Right lobe of liver (tissue), 6 donors: ENCODE measurements around the gene ZNF48. TPM values are rescaled to one million over a fixed set of nuclear protein-coding genes. Genes with fewer than 3 reads are reported as not detected.

Source experiments
- ATAC-seq, 4 donors: fragments of 200-7000 bp; cut with Tn5 transposase; one replicate each; pipeline ENCODE4 v1.9.1; 2020; ENCODE audit warnings: mild to moderate bottlenecking in 4 of 4, moderate library complexity in 4 of 4
- DNase-seq, 3 donors: peaks; one replicate each; pipeline ENCODE4 v3.0.0-alpha.2; 2020
- H3K27ac ChIP-seq, 3 donors: fragments of 200-600 bp; one replicate each; pipeline ENCODE4 v1.8.0; 2022
- H3K27me3 ChIP-seq, 2 donors: fragments of 200-600 bp; one replicate each; pipeline ENCODE4 v1.8.0; 2022
- H3K36me3 ChIP-seq, 4 donors: fragments of 200-600 bp; sonication (generic) in 1 of 4; one replicate each; pipeline versions ENCODE4 v1.5.1 to v1.8.0; 2017 to 2022; ENCODE audit warnings: control low read depth in 1 of 4
- H3K4me1 ChIP-seq, 4 donors: fragments of 200-600 bp; sonication (generic) in 1 of 4; one replicate each; pipeline versions ENCODE4 v1.5.1 to v1.8.0; 2017 to 2022; ENCODE audit warnings: control low read depth in 1 of 4
- H3K4me3 ChIP-seq, 3 donors: fragments of 200-600 bp; one replicate each; pipeline ENCODE4 v1.8.0; 2022
- H3K9me3 ChIP-seq, 4 donors: fragments of 200-600 bp; sonication (generic) in 1 of 4; one replicate each; pipeline versions ENCODE4 v1.5.1 to v1.8.0; 2017 to 2022; ENCODE audit warnings: control low read depth in 1 of 4
- CTCF ChIP-seq, 4 donors: fragments of 200-600 bp in 3 of 4; fragments of 450-650 bp in 1 of 4; IDR thresholded peaks; one replicate each; pipeline versions ENCODE4 v1.5.1 to v1.8.0; 2016 to 2022; ENCODE audit warnings: antibody characterized with exemption in 4 of 4, mild to moderate bottlenecking in 2 of 4
- POLR2A ChIP-seq: fragments of 450-650 bp; IDR thresholded peaks from one replicate; pipeline ENCODE4 v1.6.1; 2017; ENCODE audit warnings: antibody characterized with exemption, mild to moderate bottlenecking
- WGBS: methylation state at CpG from one replicate; pipeline ENCODE4 v1.1.6; 2018; ENCODE audit warnings: low coverage, low lambda C conversion rate; ENCODE audit not compliant: insufficient coverage; ENCODE audit errors: missing lambda C conversion rate; 5-methylcytosine and 5-hydroxymethylcytosine counted together
- intact Hi-C, 2 donors: fragments of 100-400 bp; cut with DNase I; formaldehyde crosslinking; loops; one replicate each; pipeline versions ENCODE4 v1.11.2 to v1.14.1; 2022
- total RNA-seq, 6 experiments: library from RNA; depleted of rRNA in 2 of 6; stranded (reverse); fragments of >200 nt in 2 of 6; fragmentation: NEBNext Ultra II Directional in 3 of 6; extraction: Animal tissue kit (Norgen Biotek cat#: 25700) in 3 of 6; gene quantifications; one replicate each; pipeline versions ENCODE4 v1.1.0 to v1.2.4, GENCODE V29; 2016 to 2023
- donor health status: DM: no; HTN: yes; CAD: no.
- donor health status: DM: no; HTN: no; CAD: no.
- donor health status: DM: no; HTN: no; CAD: no.
- donor health status: DM: no; HTN: yes; CAD: no.
- donor health status: DM: no; HTN: yes; CAD: no.

The ZNF48 gene
- total RNA-seq, 6 experiments from 2014 or later, result 2.9 to 4.3 (median 3.9) TPM

DNA sequence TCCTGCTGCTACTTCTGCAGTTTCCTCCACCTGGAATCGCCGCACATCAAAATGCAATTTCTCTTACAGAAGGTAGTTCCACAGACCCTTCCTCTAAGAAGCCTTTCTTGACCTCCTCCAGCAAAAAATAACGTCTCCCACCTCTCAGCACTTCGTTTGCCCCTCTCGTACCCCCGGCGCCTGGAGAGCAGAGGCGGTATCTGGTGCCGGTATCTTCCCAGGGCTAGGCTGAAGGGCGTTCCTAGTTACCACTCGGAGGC lies 34.1 kb downstream of the ZNF48 start:
- WGBS, result 0% methylated on average over 11 of the region's 11 CpGs
- Histone ChIP-seq H3K27me3 (no peaks in the 10 kb centered on the region), H3K4me3 (peak overlapping the region; percentile 64 to 87 (median 67)), H3K27ac (peak overlapping the region; percentile 2 to 67 (median 30)), H3K9me3 (no peaks in the 10 kb centered on the region), H3K36me3 (peaks cover 0 to 2% (median 0%) of the 10 kb centered on the region in 4 donors), H3K4me1 (peaks cover 0 to 12% (median 3%) of the 10 kb centered on the region in 4 donors)
- DNase-seq, result no peak
- no peak for TF ChIP-seq POLR2A
- intact Hi-C loops, result loop anchor here in 1 of 2 donors (10.0 kb wide), 1 partner anchor 195 kb away; no protein-coding TSS in a partner anchor
- peak in 1 of 4 donors; percentile 26 for ATAC-seq

DNA sequence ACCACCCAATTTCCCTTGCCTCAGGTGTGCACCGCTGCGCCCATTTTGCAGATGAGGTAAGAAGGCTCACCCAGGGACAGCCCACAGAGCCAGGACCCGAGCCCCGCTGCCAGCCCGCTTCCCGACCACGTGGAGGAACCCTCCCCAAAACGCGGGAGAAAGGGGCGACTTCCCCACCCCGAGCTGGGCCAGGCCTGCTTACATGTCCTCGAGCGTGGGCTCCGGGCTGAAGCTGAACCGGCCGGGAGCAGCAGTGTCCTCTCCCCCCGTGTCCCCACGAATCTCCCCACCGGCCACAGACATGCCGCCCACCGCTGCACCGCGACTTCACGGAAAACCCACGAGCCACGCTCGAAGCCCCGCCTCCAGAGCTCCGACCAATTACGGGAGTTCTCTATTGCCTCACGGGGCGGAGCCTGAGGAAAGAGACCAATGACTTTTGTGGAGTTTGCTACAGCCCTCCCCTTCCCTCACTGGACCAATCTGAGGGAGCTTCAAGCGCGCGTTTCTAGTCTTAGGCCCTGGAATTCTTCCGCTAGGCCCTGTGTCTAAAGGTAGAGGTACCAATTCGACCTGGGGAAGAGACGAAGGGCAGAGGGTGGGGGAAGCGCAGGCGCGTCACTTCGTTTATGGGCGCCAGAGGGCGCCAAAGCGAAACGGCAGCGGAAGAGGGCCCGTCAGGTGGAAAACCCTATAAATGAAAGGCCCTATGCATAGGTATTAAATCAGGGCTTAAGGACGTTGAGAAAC lies 34.6 kb downstream of the ZNF48 start, which contains the start of gene DCTPP1:
DCTPP1 (minus strand) TSS at position 353 of the 750 bp plus-strand sequence; CDS start at position 303, 50 bp downstream.
- 1% methylated on average over 18 of the region's 49 CpGs for WGBS
- no peaks in the 10 kb centered on the region for H3K27me3 ChIP-seq
- no peaks in the 10 kb centered on the region for H3K36me3 ChIP-seq
- peak within 1 kb of the TSS; percentile 64 to 87 (median 67) for H3K4me3 ChIP-seq
- peaks cover 0 to 12% (median 3%) of the 10 kb centered on the region in 4 donors for H3K4me1 ChIP-seq
- DNase-seq (peak; percentile 93 to 97 (median 94)), ATAC-seq (peak; percentile 97 to 99 (median 98))
- peak within 1 kb of the TSS; percentile 30 to 67 (median 51) for H3K27ac ChIP-seq
- H3K9me3 ChIP-seq, result no peaks in the 10 kb centered on the region
- intact Hi-C loops, result loop anchor here in 1 of 2 donors (10.0 kb wide), 2 partner anchors 95 to 195 kb away; partner anchors contain the start of gene ZNF768
- TF ChIP-seq POLR2A, result peak; percentile 50
- peak; percentile 89 to 94 (median 92) for TF ChIP-seq CTCF (IDR thresholded peaks at IDR 0.05)

DNA sequence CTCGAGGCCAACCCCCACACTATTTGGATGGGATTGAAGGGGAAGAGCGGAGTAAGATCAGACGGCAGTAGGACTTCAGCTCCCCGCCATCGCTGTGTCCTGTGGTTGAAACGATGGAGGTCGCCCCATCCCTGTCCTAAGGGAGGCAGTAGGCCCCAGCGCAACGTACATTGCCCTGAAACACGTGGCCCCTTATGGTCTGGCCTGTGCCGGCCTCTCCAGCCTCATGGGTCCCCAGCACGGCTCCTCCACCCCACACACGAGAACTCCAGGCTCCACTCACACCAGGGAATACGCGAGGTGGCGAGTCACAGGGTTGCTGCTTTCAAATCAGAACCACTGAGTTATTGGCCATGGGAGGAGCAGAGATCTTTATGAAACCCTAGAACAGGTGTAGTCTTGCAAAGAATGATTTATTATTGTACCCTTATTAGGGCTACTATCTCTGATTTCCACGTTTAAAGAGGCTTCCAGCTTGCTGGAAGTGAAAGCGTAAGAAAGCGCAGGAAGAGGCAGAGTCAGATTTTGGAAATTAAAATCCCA lies 35.3 kb downstream of the ZNF48 start:
- peak; percentile 11 to 48 (median 21) for ATAC-seq
- DNase-seq, result peak in 2 of 3 donors; percentile 43 to 61
- Histone ChIP-seq H3K4me1 (peaks cover 0 to 12% (median 3%) of the 10 kb centered on the region in 4 donors), H3K36me3 (no peaks in the 10 kb centered on the region), H3K27me3 (no peaks in the 10 kb centered on the region), H3K9me3 (no peaks in the 10 kb centered on the region), H3K27ac (peak overlapping the region; percentile 30 to 67 (median 51)), H3K4me3 (peak overlapping the region; percentile 64 to 87 (median 67))
- intact Hi-C loops, result loop anchor here in 1 of 2 donors (10.0 kb wide), 1 partner anchor 94 kb away; the partner anchor contains the start of gene ZNF768
- 54% methylated on average over 14 of the region's 19 CpGs for WGBS
- TF ChIP-seq CTCF (IDR thresholded peaks at IDR 0.05) (no peak), POLR2A (no peak)

DNA sequence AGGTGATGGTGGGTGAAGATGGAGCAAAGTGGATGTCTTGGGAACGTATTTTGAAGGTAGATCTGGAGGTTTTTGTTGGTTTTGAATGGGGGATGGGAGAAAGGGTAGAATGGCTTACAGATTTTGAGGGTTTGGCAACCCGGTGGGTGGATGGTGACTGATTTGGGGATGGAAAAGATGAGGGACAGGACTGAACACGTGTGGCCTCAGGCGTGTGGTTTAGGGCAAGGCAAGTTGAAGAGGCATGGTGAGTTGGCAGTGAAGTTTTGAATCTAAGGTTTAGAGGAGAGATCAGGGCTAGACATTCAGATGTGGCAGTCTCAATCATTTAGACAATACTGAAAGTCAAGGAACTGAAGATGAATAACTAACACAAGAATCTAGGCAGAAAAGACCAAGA lies 39.6 kb downstream of the ZNF48 start:
- Histone ChIP-seq H3K27ac (no peak overlapping the region), H3K9me3 (no peaks in the 10 kb centered on the region), H3K27me3 (no peaks in the 10 kb centered on the region), H3K4me3 (no peak overlapping the region), H3K4me1 (peaks cover 0 to 6% (median 0%) of the 10 kb centered on the region in 4 donors), H3K36me3 (no peaks in the 10 kb centered on the region)
- no peak for ATAC-seq
- TF ChIP-seq POLR2A (no peak), CTCF (IDR thresholded peaks at IDR 0.05) (no peak)
- intact Hi-C loops, result loop anchor here in 1 of 2 donors (10.0 kb wide), 1 partner anchor 90 kb away; the partner anchor contains the start of gene ZNF768
- WGBS, result 58% methylated on average over 4 of the region's 4 CpGs
- no peak for DNase-seq
